Measurements from ENCODE around the gene SLC39A13.
"Not testable (repeated sequence)": the region's sequence is repeated elsewhere in the genome, so short reads cannot be mapped to it uniquely, and the experiment has no call there.

SLC39A13 gene

DNA sequence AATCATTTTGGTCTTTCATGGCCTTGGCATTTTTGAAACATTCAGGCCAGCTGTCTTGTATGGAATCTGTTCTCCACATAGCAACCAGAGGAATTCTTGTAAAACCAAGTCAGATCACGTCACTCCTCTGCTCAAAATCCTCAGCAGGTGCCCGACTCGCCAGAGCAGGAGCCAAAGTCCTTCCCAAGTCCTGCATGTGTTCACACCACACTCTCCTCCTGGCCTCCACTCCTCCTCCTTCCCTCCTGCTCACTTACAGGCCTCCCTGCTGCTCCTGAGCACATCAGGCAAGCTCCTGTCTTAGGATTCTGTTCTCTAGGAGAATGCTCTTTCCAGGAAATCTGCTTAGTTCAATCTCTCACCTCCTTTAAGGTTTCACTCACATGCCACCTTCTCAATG, 24.8 kb downstream of the SLC39A13 start:
- no peak for DNase-seq

GRCh38 chr11:47434011-47434786, 25.8 kb downstream of the SLC39A13 start:
- no peak for DNase-seq

DNA sequence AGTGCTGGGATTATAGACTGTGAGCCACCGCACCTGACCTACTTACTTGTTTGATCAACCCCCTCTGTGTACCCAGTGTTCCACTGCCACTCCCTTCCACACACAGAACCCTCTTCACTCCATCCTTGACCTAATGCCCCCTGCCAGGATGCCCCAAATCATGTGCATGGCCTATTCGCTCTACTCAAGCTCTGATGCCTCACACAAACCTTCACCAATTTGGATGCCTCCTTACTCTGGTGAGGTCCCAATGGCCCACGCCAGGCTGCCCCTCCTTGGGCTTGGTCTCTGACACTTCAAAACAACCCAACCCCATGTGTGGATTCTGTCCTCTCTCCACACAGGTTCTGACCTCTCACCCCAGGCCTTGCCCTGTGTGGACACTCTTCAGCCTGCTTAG, 27.3 kb downstream of the SLC39A13 start:
- no peak for DNase-seq

DNA sequence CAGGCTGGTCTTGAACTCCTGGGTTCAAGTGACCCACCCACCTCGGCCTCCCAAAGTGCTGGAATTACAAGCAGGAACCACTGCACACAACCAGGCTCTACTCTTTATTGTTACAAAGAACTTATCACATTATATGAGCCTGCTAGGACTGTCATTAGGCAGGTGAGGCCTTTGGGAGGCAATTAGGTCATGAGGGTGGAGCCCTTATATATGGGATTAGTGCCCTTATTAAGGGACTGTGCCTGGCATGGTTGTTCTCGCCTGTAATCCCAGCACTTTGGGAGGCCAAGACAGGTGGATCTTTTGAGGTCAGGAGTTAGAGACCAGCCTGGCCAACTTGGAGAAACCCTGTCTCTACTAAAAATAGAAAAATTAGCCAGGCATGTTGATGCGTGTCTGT, 28.3 kb downstream of the SLC39A13 start:
- DNase-seq, result no peak

- DNase-seq, result no peak
These were observed 28.9 kb downstream of the SLC39A13 start for GRCh38 chr11:47437218-47437745.

DNA sequence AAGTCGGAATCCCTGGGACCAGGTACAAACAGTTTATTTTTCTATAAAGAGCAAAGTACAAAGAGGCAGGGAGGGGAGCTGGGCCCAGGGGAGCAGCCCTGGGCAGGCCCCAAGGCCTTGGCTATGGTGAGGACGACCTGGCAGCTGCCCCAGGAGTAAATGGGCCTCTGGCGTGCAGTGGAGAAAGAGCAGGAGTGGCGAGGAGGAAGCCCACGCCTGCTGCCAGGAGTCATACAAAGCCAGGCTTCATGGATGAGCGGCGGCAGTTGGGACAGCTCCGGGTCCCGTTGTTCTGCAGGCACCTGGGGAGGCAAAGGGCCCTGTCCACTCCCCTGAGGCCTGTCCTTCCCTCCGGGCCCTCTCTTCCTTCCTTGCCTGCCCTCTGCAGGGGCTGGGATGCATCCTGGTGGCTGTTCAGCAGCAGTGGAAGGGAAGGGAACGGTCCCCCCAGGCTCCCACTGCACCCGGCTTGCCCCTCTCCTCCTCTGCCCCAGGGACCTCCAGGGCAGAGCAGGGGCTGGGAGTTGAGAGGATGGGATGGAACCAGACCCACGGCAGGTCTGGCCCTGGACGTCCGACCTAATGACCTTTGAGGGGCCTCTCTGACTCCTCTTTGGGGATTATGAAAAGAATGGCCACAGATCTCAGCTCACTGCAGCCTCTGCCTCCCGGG, 29.5 kb downstream of the SLC39A13 start:
- no peak for DNase-seq

DNA sequence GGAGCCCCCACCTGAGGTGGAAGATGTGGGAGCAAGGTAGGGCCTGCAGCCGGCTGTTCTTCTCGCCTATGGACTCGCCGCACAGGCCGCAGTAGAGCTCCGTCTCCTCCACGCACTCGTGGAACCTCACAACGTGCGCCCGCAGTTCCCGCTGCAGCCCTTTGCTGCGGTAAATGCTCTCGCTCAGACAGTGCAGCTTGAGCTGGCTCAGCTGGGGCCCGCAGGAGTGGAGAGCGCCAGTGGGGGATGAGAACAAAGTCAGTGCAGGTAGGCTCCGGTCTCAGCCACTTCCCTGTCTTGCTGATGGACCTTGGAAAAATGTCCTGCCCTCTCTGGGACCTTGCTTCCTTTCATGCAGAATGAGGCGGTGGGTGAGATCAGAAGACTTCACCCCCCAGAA, 30.3 kb downstream of the SLC39A13 start:
- no peak for DNase-seq

DNA sequence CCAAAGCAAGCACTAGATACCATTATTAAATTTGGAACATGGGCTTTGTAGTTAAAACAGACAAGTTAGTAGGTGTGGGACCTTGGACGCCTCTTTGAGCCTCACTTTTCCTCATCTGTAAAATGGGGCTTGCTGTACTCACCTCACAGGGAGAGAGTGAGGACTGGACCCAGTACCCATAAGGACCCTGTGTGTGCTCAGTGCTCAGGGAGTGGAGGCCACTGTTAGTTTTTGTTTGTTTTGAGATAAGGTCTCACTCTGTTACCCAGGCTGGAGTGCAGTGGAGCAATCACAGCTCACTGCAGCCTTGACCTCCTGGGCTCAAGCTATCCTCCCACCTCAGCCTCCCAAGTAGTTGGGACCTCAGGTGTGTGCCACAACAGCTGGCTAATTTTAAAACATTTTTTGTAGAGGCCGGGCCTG, 31.7 kb downstream of the SLC39A13 start:
- DNase-seq, result no peak

- no peak for DNase-seq
These were observed 33.0 kb downstream of the SLC39A13 start for GRCh38 chr11:47441421-47441820.

- DNase-seq, result no peak
These were observed 34.1 kb downstream of the SLC39A13 start for GRCh38 chr11:47442514-47442913.

- DNase-seq, result no peak
These were observed 34.8 kb downstream of the SLC39A13 start for GRCh38 chr11:47443028-47443700.

GRCh38 chr11:47443817-47444216, 35.4 kb downstream of the SLC39A13 start:
- DNase-seq, result no peak

DNA sequence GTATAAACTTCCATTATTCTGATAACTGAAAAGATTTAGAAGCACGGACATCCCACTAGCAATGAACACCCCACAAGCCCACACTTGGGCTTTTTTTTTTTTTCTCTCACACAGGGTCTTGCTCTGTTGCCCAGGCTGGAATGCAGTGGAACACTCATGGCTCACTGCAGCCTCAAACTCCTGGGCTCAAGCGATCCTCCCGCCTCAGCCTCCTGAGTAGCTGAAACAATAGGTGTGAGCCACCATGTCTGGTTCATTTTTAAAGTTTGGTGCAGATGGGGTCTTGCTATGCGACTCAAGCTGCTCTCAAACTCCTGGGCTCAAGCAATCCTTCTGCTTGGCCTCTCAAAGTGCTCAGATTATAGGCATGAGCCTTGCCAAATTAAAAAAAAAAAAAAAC, 37.5 kb downstream of the SLC39A13 start:
- DNase-seq, result no peak

GRCh38 chr11:47446833-47447232, 38.4 kb downstream of the SLC39A13 start:
- no peak for DNase-seq

DNA sequence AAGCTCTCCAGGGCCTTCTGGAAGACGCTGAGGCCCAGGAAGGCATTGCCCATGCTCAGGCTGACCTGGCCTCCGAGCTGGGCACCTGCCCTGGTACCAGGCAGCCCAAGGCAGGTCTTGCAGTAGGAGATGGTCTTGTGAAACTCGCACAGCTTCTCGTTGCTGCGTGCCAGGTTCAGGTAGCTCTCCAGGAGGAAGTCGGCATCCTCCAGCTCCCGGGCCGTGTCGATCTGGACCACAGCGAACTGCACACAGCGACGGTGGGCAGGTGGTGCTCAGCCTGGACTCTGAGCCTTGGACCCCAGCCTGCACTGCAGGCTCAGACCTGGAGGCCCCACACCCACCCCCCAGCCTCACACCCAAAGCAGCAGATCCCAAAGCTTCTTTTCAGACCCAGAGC, 39.5 kb downstream of the SLC39A13 start:
- DNase-seq, result no peak

DNA sequence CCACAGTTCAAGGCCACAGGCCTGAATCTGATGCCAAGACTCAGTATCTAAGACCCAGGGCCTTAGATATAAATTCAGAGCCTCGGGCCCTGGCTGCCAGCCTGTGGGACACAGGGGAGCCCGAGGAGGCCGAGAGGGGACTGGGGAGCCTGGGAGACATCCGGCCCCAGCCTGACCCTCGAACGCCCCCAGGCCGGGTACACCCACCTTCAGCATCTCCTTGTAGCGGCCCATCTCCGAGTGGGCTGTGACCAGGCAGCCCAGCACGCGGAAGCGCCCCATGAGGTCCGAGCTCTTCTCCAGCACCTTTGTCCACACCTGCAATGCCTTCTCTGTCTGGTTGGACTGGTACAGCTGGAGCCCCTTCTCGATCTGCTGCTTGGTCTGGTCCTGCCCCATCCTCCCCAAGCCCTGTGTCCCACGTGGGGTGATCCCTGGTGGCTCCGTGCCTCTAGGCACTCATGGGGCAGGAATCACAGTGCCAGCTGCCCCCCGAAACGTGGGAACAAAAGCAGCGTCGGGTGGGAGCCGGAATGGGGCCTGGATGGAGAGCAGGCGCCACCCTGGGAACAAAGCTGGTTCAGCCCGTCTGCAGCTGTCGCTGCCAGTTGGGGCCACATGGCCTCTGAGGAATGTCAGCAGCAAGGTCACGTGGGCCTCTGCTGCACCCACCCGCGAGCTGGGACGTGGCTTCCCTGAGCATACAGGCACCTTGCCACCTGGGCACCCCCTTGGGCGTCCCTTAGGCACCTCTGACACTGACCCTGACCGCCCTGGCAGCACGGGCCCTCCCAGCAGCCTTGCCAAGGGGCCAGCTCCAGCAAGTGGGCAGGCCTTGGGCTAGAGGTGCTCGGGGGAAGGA, 40.4 kb downstream of the SLC39A13 start, which contains the start of gene RAPSN:
RAPSN (minus strand) TSS at position 571 of the 862 bp plus-strand sequence; CDS start at position 399, 172 bp downstream.
- no peak for DNase-seq

GRCh38 chr11:47449541-47449940, 41.2 kb downstream of the SLC39A13 start:
- DNase-seq, result no peak

DNA sequence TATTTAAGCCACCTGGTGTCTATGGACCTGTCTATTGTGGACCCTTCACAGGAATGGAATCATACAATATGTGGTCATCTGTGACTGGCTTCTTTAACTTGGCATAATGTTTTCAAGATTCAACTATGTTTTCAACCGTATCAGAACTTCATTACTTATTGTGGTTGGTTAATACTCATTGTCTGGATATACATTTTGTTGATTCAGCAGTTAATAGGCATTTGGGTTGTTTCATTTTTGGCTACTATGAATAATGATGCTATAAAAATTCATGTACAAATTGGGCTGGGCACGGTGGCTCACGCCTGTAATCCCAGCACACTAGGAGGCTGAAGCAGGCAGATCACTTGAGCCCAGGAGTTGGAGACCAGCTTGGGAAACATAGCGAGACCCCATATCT, 43.0 kb downstream of the SLC39A13 start:
- DNase-seq, result no peak

DNA sequence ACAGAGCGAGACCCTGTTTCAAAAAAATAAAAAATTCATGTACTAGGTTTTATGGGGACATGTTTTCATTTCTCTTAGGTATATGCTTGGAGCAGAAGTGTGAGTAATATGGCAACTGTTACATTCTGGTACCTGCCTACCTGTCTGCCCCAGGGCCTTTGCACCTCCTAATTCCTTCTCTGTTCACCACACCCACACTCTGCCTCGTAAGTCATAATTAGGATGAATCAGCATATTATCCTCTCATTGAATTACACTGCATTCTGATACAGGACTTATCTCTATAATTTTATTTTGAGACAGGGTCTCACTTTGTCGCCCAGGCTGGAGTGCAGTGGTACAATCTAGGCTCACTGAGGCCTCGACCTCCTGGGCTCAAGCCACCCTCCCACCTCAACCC, 43.6 kb downstream of the SLC39A13 start:
- DNase-seq, result no peak

- DNase-seq, result no peak
These were observed 45.0 kb downstream of the SLC39A13 start for GRCh38 chr11:47453365-47453764.

DNA sequence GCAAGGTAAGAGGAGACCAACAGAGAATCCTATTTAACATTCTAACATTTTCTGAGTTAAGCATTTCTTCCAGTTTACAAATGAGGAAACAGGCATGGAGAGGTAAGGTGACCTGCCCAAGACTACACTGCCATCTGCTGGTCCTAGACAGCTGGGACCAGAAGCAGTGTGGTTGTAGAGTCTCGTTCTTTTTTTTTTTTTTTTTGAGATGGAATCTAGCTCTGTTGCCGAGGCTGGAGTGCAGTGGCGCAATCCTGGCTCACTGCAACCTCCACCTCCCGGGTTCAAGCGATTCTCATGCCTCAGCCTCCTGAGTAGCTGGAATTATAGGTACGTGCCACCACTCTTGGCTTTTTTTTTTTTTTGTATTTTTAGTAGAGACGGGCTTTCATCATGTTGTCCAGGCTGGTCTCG, 45.9 kb downstream of the SLC39A13 start:
- DNase-seq, result not testable (repeated sequence)

GRCh38 chr11:47460571-47461235, 52.3 kb downstream of the SLC39A13 start:
- no peak for DNase-seq

All from activated CD8-positive, alpha-beta memory T cell treated with anti-CD3 and anti-CD28 coated beads, Interleukin-2, amount 50 U/mL, for 48 hours (primary cell).